Mesodermal cell (in vitro differentiated cells): ENCODE data around the gene DLGAP4.

Experiments used
- H3K27ac ChIP-seq: 2 replicates; pipeline ENCODE4 v1.7.0; 2013; ENCODE audit warnings: mild to moderate bottlenecking, low read depth, low read length, moderate library complexity; ENCODE audit not compliant: severe bottlenecking
- H3K36me3 ChIP-seq: 2 replicates; pipeline ENCODE4 v1.7.1; 2013; ENCODE audit warnings: mild to moderate bottlenecking, low read length, moderate library complexity; ENCODE audit not compliant: control insufficient read depth, insufficient read depth
- H3K4me1 ChIP-seq: one replicate; pipeline ENCODE4 v1.7.1; 2013; ENCODE audit warnings: mild to moderate bottlenecking, low read length; ENCODE audit not compliant: insufficient read depth, control insufficient read depth, poor library complexity, severe bottlenecking
- H3K4me3 ChIP-seq: 2 replicates; pipeline ENCODE4 v1.7.0; 2013; ENCODE audit warnings: low read length, control low read depth, mild to moderate bottlenecking; ENCODE audit not compliant: insufficient read depth, poor library complexity, severe bottlenecking; ENCODE audit errors: extremely low read depth
- H3K9me3 ChIP-seq: 2 replicates; pipeline ENCODE4 v1.7.1; 2013; ENCODE audit warnings: mild to moderate bottlenecking, low read length, moderate library complexity; ENCODE audit not compliant: control insufficient read depth
- WGBS, 2 experiments: methylation state at CpG; one replicate each; pipeline ENCODE4 v1.1.5; 2013; ENCODE audit warnings: missing lambda C conversion rate in 2 of 2; ENCODE audit not compliant: insufficient coverage in 2 of 2; 5-methylcytosine and 5-hydroxymethylcytosine counted together

The DLGAP4 gene

DNA sequence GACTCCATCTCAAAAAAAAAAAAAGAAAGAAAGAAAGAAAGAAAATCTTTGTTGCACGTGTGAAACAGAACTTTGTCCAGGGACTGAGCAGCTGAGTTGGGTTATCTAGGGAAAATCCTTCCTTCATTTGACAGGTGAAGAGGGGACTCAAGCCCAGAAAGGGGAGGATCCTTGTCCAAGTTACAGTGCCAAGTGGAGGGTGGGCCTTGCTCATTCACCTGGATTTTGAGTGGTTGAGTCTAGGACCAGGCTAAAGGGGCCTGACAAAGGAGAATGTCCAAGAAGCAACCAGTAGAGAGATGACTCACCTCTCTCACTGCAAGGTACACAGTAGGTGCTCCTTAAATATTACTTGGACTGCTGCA lies 269.9 kb downstream of the DLGAP4 start:
- Histone ChIP-seq H3K27ac (no peak overlapping the region), H3K4me3 (no peak overlapping the region)
- WGBS, 2 experiments = 90 to 100% methylated on average over 1 of the region's 1 CpG

More for the DNA sequence above, 269.9 kb downstream of the DLGAP4 start:
- Histone ChIP-seq H3K9me3 (no peaks in the 10 kb centered on the region), H3K4me1 (peaks cover 14% of the 10 kb centered on the region), H3K36me3 (peaks cover 46% of the 10 kb centered on the region)
